SJSA1 (cell line): ENCODE data around the gene IL25. TPM values are rescaled to one million over a fixed set of nuclear protein-coding genes. Genes with fewer than 3 reads are reported as not detected.
"Not testable (repeated sequence)": the region's sequence is repeated elsewhere in the genome, so short reads cannot be mapped to it uniquely, and the experiment has no call there.

Source experiments
- DNase-seq, 2 experiments: peaks; one replicate each; pipeline ENCODE4 v3.0.0-alpha.2; 2015 to 2020; ENCODE audit warnings: low spot score in 2 of 2, low read depth in 1 of 2
- H3K27ac ChIP-seq: fragments of 250-450 bp; sonication (Bioruptor Pico); 2 replicates; pipeline ENCODE4 v1.5.1; 2020; ENCODE audit warnings: mild to moderate bottlenecking, moderate library complexity
- H3K27me3 ChIP-seq: fragments of 250-450 bp; sonication (Bioruptor Pico); replicated peaks from 2 replicates; pipeline ENCODE4 v1.5.1; 2020; ENCODE audit warnings: mild to moderate bottlenecking, moderate library complexity
- H3K36me3 ChIP-seq: fragments of 250-450 bp; sonication (Bioruptor Pico); 2 replicates; pipeline ENCODE4 v1.5.1; 2020; ENCODE audit warnings: mild to moderate bottlenecking
- H3K4me1 ChIP-seq: fragments of 250-450 bp; sonication (Bioruptor Pico); replicated peaks from 2 replicates; pipeline ENCODE4 v1.6.1; 2021; ENCODE audit warnings: mild to moderate bottlenecking
- H3K4me3 ChIP-seq: fragments of 250-450 bp; sonication (Bioruptor Pico); 2 replicates; pipeline ENCODE4 v1.5.1; 2020; ENCODE audit warnings: mild to moderate bottlenecking
- H3K9me3 ChIP-seq: fragments of 250-450 bp; sonication (Bioruptor Pico); replicated peaks from 2 replicates; pipeline ENCODE4 v1.5.1; 2020; ENCODE audit warnings: mild to moderate bottlenecking
- total RNA-seq: library from RNA; depleted of rRNA; stranded (reverse); fragments of >200 nt; shearing (Covaris generic); gene quantifications from 2 replicates; pipeline ENCODE4 v1.2.3, GENCODE V29; 2014; rRNA removed

Gene IL25
- total RNA-seq: not detected in 2 replicates

- no peaks in the 10 kb centered on the region for H3K9me3 ChIP-seq
- peaks cover 12% of the 10 kb centered on the region for H3K27me3 ChIP-seq
- H3K4me1 ChIP-seq: no peaks in the 10 kb centered on the region
- H3K27ac ChIP-seq: no peak within 1 kb of the TSS
- H3K36me3 ChIP-seq: no peaks in the 10 kb centered on the region
- no peak within 1 kb of the TSS for H3K4me3 ChIP-seq
- DNase-seq: no peak
Measured at GRCh38 chr14:23372509-23372908, at the start of gene IL25. Gene IL25 (plus strand): TSS chr14:23372809.

- Histone ChIP-seq H3K27ac (no peak overlapping the region), H3K4me1 (peaks cover 16% of the 10 kb centered on the region), H3K36me3 (peaks cover 53% of the 10 kb centered on the region), H3K9me3 (no peaks in the 10 kb centered on the region), H3K27me3 (no peaks in the 10 kb centered on the region), H3K4me3 (no peak overlapping the region)
- no peak for DNase-seq
Measured at GRCh38 chr14:23323838-23324454, 48.7 kb upstream of the IL25 start.

- Histone ChIP-seq H3K27me3 (no peaks in the 10 kb centered on the region), H3K4me3 (no peak overlapping the region), H3K4me1 (peaks cover 16% of the 10 kb centered on the region), H3K9me3 (no peaks in the 10 kb centered on the region), H3K27ac (no peak overlapping the region), H3K36me3 (peaks cover 50% of the 10 kb centered on the region)
- no peak for DNase-seq
Measured at GRCh38 chr14:23324455-23324846, 48.2 kb upstream of the IL25 start.

GRCh38 chr14:23324993-23325392 lies 47.6 kb upstream of the IL25 start:
- Histone ChIP-seq H3K36me3 (peaks cover 44% of the 10 kb centered on the region), H3K9me3 (no peaks in the 10 kb centered on the region), H3K27me3 (no peaks in the 10 kb centered on the region), H3K4me1 (peaks cover 16% of the 10 kb centered on the region), H3K27ac (no peak overlapping the region), H3K4me3 (no peak overlapping the region)
- no peak for DNase-seq

- H3K27me3 ChIP-seq, H3K4me1 ChIP-seq, H3K4me3 ChIP-seq, DNase-seq, H3K9me3 ChIP-seq, H3K27ac ChIP-seq: not testable (repeated sequence)
- H3K36me3 ChIP-seq: peaks cover 37% of the 10 kb centered on the region
Measured at GRCh38 chr14:23325746-23326145, 46.9 kb upstream of the IL25 start.

- H3K4me3 ChIP-seq: no peak overlapping the region
- H3K27ac ChIP-seq: no peak overlapping the region
- H3K27me3 ChIP-seq: 0 out of 2 replicates have a peak, but pooled peaks cover 4% of the 10 kb centered on the region
Measured at GRCh38 chr14:23326491-23327332, 45.9 kb upstream of the IL25 start.

GRCh38 chr14:23327947-23328744 lies 44.5 kb upstream of the IL25 start:
- no peak overlapping the region for H3K27ac ChIP-seq
- H3K9me3 ChIP-seq: no peaks in the 10 kb centered on the region
- peaks cover 23% of the 10 kb centered on the region for H3K36me3 ChIP-seq
- DNase-seq: peak in 1 of 2 experiments; percentile 30
- no peaks in the 10 kb centered on the region for H3K4me1 ChIP-seq
- no peak overlapping the region for H3K4me3 ChIP-seq
- H3K27me3 ChIP-seq: 0 out of 2 replicates have a peak, but pooled peaks cover 4% of the 10 kb centered on the region

More at GRCh38 chr14:23326491-23327332, 45.9 kb upstream of the IL25 start:
- peaks cover 37% of the 10 kb centered on the region for H3K36me3 ChIP-seq
- no peaks in the 10 kb centered on the region for H3K9me3 ChIP-seq
- peaks cover 7% of the 10 kb centered on the region for H3K4me1 ChIP-seq
- DNase-seq: no peak

GRCh38 chr14:23335623-23336022 lies 37.0 kb upstream of the IL25 start:
- no peaks in the 10 kb centered on the region for H3K9me3 ChIP-seq
- no peaks in the 10 kb centered on the region for H3K36me3 ChIP-seq
- no peak for DNase-seq
- H3K4me3 ChIP-seq: no peak overlapping the region
- H3K27me3 ChIP-seq: 0 out of 2 replicates have a peak, but pooled peaks cover 4% of the 10 kb centered on the region
- H3K27ac ChIP-seq: no peak overlapping the region
- H3K4me1 ChIP-seq: no peaks in the 10 kb centered on the region

GRCh38 chr14:23339506-23340268 lies 32.9 kb upstream of the IL25 start:
- H3K27ac ChIP-seq: no peak overlapping the region
- H3K4me3 ChIP-seq: no peak overlapping the region
- no peaks in the 10 kb centered on the region for H3K4me1 ChIP-seq
- H3K9me3 ChIP-seq: no peaks in the 10 kb centered on the region
- H3K36me3 ChIP-seq: no peaks in the 10 kb centered on the region
- peaks cover 3% of the 10 kb centered on the region; the same call in 1 of the 2 replicates for H3K27me3 ChIP-seq
- DNase-seq: no peak

GRCh38 chr14:23344481-23344880 lies 28.1 kb upstream of the IL25 start:
- Histone ChIP-seq H3K9me3 (no peaks in the 10 kb centered on the region), H3K4me3 (no peak overlapping the region), H3K27ac (no peak overlapping the region), H3K27me3 (peaks cover 8% of the 10 kb centered on the region; the same call in 1 of the 2 replicates), H3K36me3 (no peaks in the 10 kb centered on the region), H3K4me1 (no peaks in the 10 kb centered on the region)
- DNase-seq: no peak

- H3K9me3 ChIP-seq: no peaks in the 10 kb centered on the region
- peaks cover 8% of the 10 kb centered on the region; the same call in 1 of the 2 replicates for H3K27me3 ChIP-seq
- H3K36me3 ChIP-seq: no peaks in the 10 kb centered on the region
- H3K27ac ChIP-seq: no peak overlapping the region
- no peak overlapping the region for H3K4me3 ChIP-seq
- DNase-seq: no peak
- H3K4me1 ChIP-seq: no peaks in the 10 kb centered on the region
Measured at GRCh38 chr14:23345987-23346692, 26.5 kb upstream of the IL25 start.

GRCh38 chr14:23346693-23347405 lies 25.8 kb upstream of the IL25 start:
- Histone ChIP-seq H3K4me1 (peaks cover under 1% of the 10 kb centered on the region), H3K36me3 (no peaks in the 10 kb centered on the region), H3K4me3 (no peak overlapping the region), H3K27ac (no peak overlapping the region), H3K9me3 (no peaks in the 10 kb centered on the region), H3K27me3 (peaks cover 14% of the 10 kb centered on the region)
- DNase-seq: no peak
